ENCODE data around the gene NFE2L1.
"Not testable (repeated sequence)": the region's sequence is repeated elsewhere in the genome, so short reads cannot be mapped to it uniquely, and the experiment has no call there.

The NFE2L1 gene

GRCh38 chr17:48047741-48048383, at the start of gene NFE2L1:
Gene NFE2L1 (plus strand): TSS chr17:48048359. CDS start chr17:48051119, 2,760 bp downstream.
- peak; percentile 98 for DNase-seq

- no peak for DNase-seq
Measured at GRCh38 chr17:47999582-47999981, 48.6 kb upstream of the NFE2L1 start.

- no peak for DNase-seq
Measured at GRCh38 chr17:48001197-48001596, 47.0 kb upstream of the NFE2L1 start.

GRCh38 chr17:48001657-48002056, 46.5 kb upstream of the NFE2L1 start:
- not testable (repeated sequence) for DNase-seq

- peak; percentile 86 for DNase-seq
Measured at GRCh38 chr17:48002266-48002915, 45.8 kb upstream of the NFE2L1 start.

- no peak for DNase-seq
Measured at GRCh38 chr17:48002916-48003416, 45.2 kb upstream of the NFE2L1 start.

GRCh38 chr17:48003417-48004151, 44.6 kb upstream of the NFE2L1 start:
- DNase-seq = no peak

GRCh38 chr17:48004983-48005382, 43.2 kb upstream of the NFE2L1 start:
- DNase-seq = no peak

- DNase-seq = no peak
Measured at GRCh38 chr17:48006936-48007709, 41.0 kb upstream of the NFE2L1 start.

GRCh38 chr17:48010193-48010592, 38.0 kb upstream of the NFE2L1 start:
- DNase-seq = no peak

GRCh38 chr17:48011405-48012150, 36.6 kb upstream of the NFE2L1 start:
- no peak for DNase-seq

GRCh38 chr17:48012151-48012520, 36.0 kb upstream of the NFE2L1 start:
- no peak for DNase-seq

- DNase-seq = no peak
Measured at GRCh38 chr17:48012654-48013053, 35.5 kb upstream of the NFE2L1 start.

- no peak for DNase-seq
Measured at GRCh38 chr17:48013876-48014594, 34.1 kb upstream of the NFE2L1 start.

GRCh38 chr17:48014595-48015111, 33.5 kb upstream of the NFE2L1 start:
- no peak for DNase-seq

- peak; percentile 32 for DNase-seq
Measured at GRCh38 chr17:48016112-48016511, 32.0 kb upstream of the NFE2L1 start.

- not testable (repeated sequence) for DNase-seq
Measured at GRCh38 chr17:48017817-48018158, 30.4 kb upstream of the NFE2L1 start.

GRCh38 chr17:48021934-48022333, 26.2 kb upstream of the NFE2L1 start:
- no peak for DNase-seq

GRCh38 chr17:48022901-48023300, 25.3 kb upstream of the NFE2L1 start:
- DNase-seq = no peak

GRCh38 chr17:48023400-48024148, 24.6 kb upstream of the NFE2L1 start:
- peak; percentile 42 for DNase-seq
